ENCODE results near the gene SCN2B.

DNA sequence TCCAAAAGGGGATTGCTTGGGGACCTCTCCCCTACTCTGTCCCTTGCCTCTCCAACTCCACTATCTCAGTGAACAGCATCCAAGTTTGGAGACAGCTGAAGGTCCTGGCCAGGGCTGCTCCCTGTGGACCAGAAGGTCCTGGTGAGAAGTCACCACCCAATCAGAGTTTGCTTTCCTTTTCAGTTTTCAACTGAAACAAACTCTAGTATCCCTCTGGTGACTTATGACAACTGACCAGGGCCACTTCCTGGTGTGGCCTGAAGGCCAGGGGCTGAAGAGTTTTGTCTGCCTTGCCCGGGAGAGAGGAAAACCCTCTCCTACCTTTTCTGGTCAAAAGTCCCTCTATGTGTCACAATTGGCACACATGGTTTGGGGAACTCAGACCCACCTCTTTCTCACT, 43.3 kb upstream of the SCN2B start:
- TF ChIP-seq, protein P1, sequence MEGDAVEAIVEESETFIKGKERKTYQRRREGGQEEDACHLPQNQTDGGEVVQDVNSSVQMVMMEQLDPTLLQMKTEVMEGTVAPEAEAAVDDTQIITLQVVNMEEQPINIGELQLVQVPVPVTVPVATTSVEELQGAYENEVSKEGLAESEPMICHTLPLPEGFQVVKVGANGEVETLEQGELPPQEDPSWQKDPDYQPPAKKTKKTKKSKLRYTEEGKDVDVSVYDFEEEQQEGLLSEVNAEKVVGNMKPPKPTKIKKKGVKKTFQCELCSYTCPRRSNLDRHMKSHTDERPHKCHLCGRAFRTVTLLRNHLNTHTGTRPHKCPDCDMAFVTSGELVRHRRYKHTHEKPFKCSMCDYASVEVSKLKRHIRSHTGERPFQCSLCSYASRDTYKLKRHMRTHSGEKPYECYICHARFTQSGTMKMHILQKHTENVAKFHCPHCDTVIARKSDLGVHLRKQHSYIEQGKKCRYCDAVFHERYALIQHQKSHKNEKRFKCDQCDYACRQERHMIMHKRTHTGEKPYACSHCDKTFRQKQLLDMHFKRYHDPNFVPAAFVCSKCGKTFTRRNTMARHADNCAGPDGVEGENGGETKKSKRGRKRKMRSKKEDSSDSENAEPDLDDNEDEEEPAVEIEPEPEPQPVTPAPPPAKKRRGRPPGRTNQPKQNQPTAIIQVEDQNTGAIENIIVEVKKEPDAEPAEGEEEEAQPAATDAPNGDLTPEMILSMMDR (IDR thresholded peaks at IDR 0.05) = no peak
- TF ChIP-seq POLR2A (IDR thresholded peaks at IDR 0.05) = no peak
